Tongue (tissue), 2 donors: ENCODE results near the gene TTLL4. TPM values are rescaled to one million over a fixed set of nuclear protein-coding genes. Genes with fewer than 3 reads are reported as not detected.

Experiments used
- DNase-seq: peaks from one replicate; pipeline ENCODE4 v3.0.0-alpha.2; 2015
- total RNA-seq: library from RNA; depleted of rRNA; stranded (reverse); fragments of >200 nt; gene quantifications from one replicate; pipeline ENCODE4 v1.2.3, GENCODE V29; 2014

Gene TTLL4
- total RNA-seq, 1 donor from 2014 or later, result 14.0 TPM

- no peak for DNase-seq
Observed at GRCh38 chr2:218717262-218717661, 6.6 kb downstream of the TTLL4 start.

GRCh38 chr2:218718058-218718457 is 7.4 kb downstream of the TTLL4 start:
- no peak for DNase-seq

- DNase-seq, result no peak
Observed at GRCh38 chr2:218719457-218719856, 8.8 kb downstream of the TTLL4 start.

GRCh38 chr2:218720048-218721041 is 9.7 kb downstream of the TTLL4 start:
- no peak for DNase-seq

- no peak for DNase-seq
Observed at GRCh38 chr2:218721488-218721887, 10.9 kb downstream of the TTLL4 start.

GRCh38 chr2:218721934-218722333 is 11.3 kb downstream of the TTLL4 start:
- no peak for DNase-seq

GRCh38 chr2:218722419-218722818 is 11.8 kb downstream of the TTLL4 start:
- DNase-seq, result no peak

- no peak for DNase-seq
Observed at GRCh38 chr2:218722876-218723785, 12.5 kb downstream of the TTLL4 start.

- DNase-seq, result no peak
Observed at GRCh38 chr2:218726004-218726574, 15.5 kb downstream of the TTLL4 start.

- DNase-seq, result no peak
Observed at GRCh38 chr2:218727502-218728165, 17.0 kb downstream of the TTLL4 start.

GRCh38 chr2:218729640-218730039 is 19.0 kb downstream of the TTLL4 start:
- DNase-seq, result no peak

- no peak for DNase-seq
Observed at GRCh38 chr2:218732052-218732760, 21.6 kb downstream of the TTLL4 start.

GRCh38 chr2:218732761-218733158 is 22.1 kb downstream of the TTLL4 start:
- DNase-seq, result no peak

- DNase-seq, result no peak
Observed at GRCh38 chr2:218733171-218734021, 22.8 kb downstream of the TTLL4 start.

GRCh38 chr2:218734190-218734975 is 23.7 kb downstream of the TTLL4 start:
- DNase-seq, result peak; percentile 25

- peak; percentile 45 for DNase-seq
Observed at GRCh38 chr2:218736531-218736930, 25.9 kb downstream of the TTLL4 start.

GRCh38 chr2:218743068-218743467 is 32.4 kb downstream of the TTLL4 start:
- no peak for DNase-seq

- DNase-seq, result no peak
Observed at GRCh38 chr2:218744615-218745014, 34.0 kb downstream of the TTLL4 start.

GRCh38 chr2:218745160-218745558 is 34.5 kb downstream of the TTLL4 start:
- no peak for DNase-seq
